Dendritic cell treated with granulocyte-macrophage colony-stimulating factor and Interleukin-4, amounts not matched to agents 40 ng/mL and 50 ng/mL, for 4 days (primary cell): ENCODE data around the gene BAG1.
A peak's percentile ranks its signal among the peaks of the same experiment; 100 is the strongest.

ENCODE experiments used
- H3K27ac Mint-ChIP-seq: one replicate; pipeline ENCODE4 v1.8.0; 2022; ENCODE audit warnings: mild to moderate bottlenecking, mixed read lengths
- H3K27me3 Mint-ChIP-seq: one replicate; pipeline ENCODE4 v1.8.0; 2022; ENCODE audit warnings: mild to moderate bottlenecking, mixed read lengths
- H3K36me3 Mint-ChIP-seq: one replicate; pipeline ENCODE4 v1.8.0; 2022; ENCODE audit warnings: low read depth, mixed read lengths
- H3K4me1 Mint-ChIP-seq: one replicate; pipeline ENCODE4 v1.8.0; 2022; ENCODE audit warnings: low read depth, mixed read lengths
- H3K4me3 Mint-ChIP-seq: one replicate; pipeline ENCODE4 v1.8.0; 2022; ENCODE audit warnings: mild to moderate bottlenecking, moderate library complexity, mixed read lengths
- H3K9me3 Mint-ChIP-seq: one replicate; pipeline ENCODE4 v1.8.0; 2022; ENCODE audit warnings: mixed read lengths
- intact Hi-C: fragments of 100-400 bp; cut with micrococcal nuclease; formaldehyde crosslinking; loops from one replicate; pipeline ENCODE4 v1.15.0; 2022

The BAG1 gene

DNA sequence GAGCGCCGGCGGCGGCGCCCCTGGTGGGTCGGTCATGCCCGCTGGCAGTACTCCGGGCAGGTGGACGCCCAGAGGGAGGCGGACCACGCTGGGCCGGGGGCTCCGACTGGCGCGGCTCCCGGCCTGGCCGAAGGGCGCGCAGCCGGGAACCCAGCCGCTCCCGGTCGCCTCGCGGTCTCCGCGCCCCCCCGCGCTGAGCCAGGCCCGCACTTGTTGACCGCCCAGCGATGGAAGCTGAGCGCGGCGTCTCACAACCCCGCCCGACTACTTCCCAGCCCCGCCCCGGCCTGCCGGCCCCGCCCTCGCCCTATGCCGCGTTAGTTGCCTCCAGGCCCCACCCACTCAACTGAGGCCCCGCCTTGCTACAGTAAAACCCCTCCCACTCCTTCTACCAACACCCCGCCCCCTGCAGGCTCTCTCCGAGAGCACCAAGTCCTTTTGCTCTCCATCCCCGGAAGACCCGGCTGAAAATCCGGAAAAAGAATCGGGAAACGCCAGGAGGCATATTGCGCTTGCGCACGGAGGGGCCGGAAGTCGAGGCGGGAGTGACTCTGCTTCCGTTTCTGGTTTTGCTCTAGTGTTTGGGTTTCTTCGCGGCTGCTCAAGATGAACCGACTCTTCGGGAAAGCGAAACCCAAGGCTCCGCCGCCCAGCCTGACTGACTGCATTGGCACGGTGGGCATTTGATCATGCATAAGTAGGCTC is at the start of gene BAG1, which contains the start of gene CHMP5:
Gene BAG1 (minus strand): TSS at position 236 of the 705 bp plus-strand sequence.
Gene CHMP5 (plus strand): TSS at position 577 of the 705 bp plus-strand sequence. CDS start 30 bp downstream, at position 607.
- no peaks in the 10 kb centered on the region for H3K9me3 Mint-ChIP-seq
- H3K27ac Mint-ChIP-seq = peak within 1 kb of the TSS; percentile 93
- H3K27me3 Mint-ChIP-seq = no peaks in the 10 kb centered on the region
- H3K4me3 Mint-ChIP-seq = peak within 1 kb of the TSS; percentile 84
- H3K4me1 Mint-ChIP-seq = peaks cover 41% of the 10 kb centered on the region
- H3K36me3 Mint-ChIP-seq = peaks cover 86% of the 10 kb centered on the region
- intact Hi-C loops = loop anchor here (1.0 to 2.0 kb wide), 3 partner anchors 36 to 188 kb away; partner anchors contain the start of genes B4GALT1 and SMU1

DNA sequence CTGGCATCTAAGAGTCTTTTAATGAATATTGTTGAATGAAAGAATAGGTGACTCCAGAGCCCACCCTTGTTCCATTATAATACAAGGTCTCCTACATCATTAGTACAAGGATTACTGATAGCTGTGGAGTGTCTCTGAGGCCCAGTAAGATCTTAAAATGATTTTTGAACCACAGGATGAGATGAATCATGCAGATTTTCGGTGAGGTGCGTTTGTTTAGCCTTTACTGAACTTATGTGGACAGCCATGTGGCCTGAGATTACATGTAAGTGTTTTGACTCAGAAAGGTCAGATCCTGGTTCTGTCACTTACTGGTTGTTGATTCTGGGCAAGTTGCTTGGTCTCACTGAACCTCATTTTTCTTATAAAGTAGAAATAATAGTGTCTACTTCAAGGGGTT is 47.4 kb upstream of the BAG1 start:
- Mint-ChIP-seq H3K9me3 (no peaks in the 10 kb centered on the region), H3K27ac (no peak overlapping the region), H3K36me3 (peaks cover 83% of the 10 kb centered on the region), H3K4me1 (no peaks in the 10 kb centered on the region), H3K4me3 (no peak overlapping the region), H3K27me3 (no peaks in the 10 kb centered on the region)
- intact Hi-C loops = no loop called here

DNA sequence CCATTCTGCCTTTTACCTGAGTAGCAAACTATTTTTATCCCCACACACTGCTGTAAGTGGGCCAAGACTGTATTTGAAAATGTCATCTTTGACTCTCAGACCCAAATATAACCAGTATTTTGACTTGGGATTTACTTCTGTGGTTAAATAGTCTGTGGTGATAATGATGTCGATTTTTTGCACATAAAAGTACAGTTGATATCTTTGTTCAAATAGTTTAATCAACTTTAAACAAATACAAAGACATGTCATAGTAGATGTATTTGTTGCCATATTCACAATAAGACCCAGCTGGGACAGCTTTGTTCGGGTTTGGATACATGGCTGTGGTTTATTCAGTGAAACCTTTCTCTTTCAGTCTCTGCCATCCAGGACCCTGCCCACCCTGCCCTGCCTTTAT is 46.2 kb upstream of the BAG1 start:
- Mint-ChIP-seq H3K9me3 (no peaks in the 10 kb centered on the region), H3K27ac (no peak overlapping the region), H3K36me3 (peaks cover 71% of the 10 kb centered on the region), H3K4me3 (no peak overlapping the region), H3K27me3 (no peaks in the 10 kb centered on the region), H3K4me1 (no peaks in the 10 kb centered on the region)
- intact Hi-C loops = no loop called here

DNA sequence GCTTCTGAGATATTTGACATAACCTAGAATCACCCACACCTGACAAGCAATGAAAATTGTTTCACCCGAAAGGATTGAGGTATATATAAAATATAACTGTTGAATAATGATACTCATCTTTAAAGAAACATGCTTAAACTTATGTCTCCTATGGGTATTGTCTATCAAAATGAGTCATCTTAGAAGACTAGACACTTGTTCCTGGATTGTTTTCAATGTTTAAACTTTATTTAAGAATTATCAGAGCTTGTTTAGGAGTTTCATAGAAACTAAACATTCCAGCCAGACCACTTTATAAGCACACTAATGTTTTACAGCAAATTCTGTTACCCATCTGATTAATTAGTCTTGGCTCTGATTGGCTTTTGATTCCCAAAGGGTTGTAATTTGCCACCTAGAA is 45.4 kb upstream of the BAG1 start:
- Mint-ChIP-seq H3K9me3 (no peaks in the 10 kb centered on the region), H3K27ac (no peak overlapping the region), H3K36me3 (peaks cover 62% of the 10 kb centered on the region), H3K4me3 (no peak overlapping the region), H3K4me1 (no peaks in the 10 kb centered on the region), H3K27me3 (no peaks in the 10 kb centered on the region)
- intact Hi-C loops = no loop called here

DNA sequence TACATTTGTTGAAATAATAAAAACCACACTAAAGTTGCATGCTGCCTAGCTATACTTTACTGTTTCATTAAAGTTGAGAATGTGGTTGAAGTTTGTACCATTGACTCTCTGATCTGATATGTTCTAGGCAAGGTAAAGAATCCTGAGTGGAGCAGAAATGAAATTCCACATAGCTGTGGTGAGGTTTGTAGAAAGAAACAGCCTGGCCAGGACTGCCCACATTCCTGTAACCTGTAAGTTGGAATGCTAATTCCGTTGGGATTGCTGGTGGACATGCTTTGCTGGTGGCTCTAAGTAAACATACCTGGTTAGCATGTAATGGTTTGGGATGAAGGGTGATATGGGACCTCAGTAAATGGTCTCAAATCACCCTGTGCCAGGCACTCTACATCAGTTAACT is 42.6 kb upstream of the BAG1 start:
- H3K36me3 Mint-ChIP-seq = peaks cover 34% of the 10 kb centered on the region
- H3K27ac Mint-ChIP-seq = no peak overlapping the region

DNA sequence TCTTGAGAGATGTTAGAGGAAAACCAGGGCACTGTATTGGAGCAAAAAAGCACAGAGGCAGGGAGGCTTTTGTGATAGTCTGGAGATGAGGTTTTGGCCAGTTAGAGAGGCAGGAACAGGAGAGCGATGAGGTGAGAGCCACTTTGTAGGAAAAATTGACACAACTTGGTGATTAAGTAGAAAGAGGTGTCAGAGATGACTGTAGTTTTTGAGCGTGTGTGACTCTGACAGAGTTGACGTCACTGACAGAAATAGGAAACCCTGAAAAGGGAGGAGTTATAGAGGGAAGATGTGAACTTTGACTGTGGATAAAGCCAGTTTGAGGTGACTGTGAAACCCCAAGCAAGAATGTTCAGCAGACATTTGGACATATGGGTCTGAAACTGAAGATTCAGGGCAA is 41.5 kb upstream of the BAG1 start:
- no peaks in the 10 kb centered on the region for H3K9me3 Mint-ChIP-seq
- no peaks in the 10 kb centered on the region for H3K27me3 Mint-ChIP-seq
- H3K4me3 Mint-ChIP-seq = no peak overlapping the region
- H3K4me1 Mint-ChIP-seq = no peaks in the 10 kb centered on the region
- intact Hi-C loops = no loop called here
- peaks cover 27% of the 10 kb centered on the region for H3K36me3 Mint-ChIP-seq
- H3K27ac Mint-ChIP-seq = no peak overlapping the region

More for the DNA sequence above, 42.6 kb upstream of the BAG1 start:
- Mint-ChIP-seq H3K27me3 (no peaks in the 10 kb centered on the region), H3K4me3 (no peak overlapping the region), H3K9me3 (no peaks in the 10 kb centered on the region), H3K4me1 (no peaks in the 10 kb centered on the region)
- intact Hi-C loops = no loop called here

DNA sequence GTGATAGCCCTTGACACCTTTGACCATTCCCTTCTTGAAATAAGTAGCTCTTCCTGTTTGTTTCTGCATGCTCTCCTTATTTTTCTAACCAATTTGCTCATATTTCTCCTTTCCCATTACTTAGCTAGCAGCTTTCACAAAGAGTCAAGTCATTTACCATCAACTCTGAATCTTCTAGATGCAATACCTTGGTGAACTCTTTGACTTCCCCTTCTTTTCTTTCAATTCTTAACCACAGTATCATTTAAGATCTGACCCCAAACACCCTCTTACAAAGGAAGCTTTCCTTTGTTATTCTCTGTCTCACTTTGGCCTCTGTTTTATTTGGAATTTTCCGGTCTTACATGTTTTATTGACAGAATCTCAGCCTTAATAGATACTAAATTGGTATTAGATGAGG is 39.9 kb upstream of the BAG1 start:
- intact Hi-C loops = no loop called here
- Mint-ChIP-seq H3K27me3 (no peaks in the 10 kb centered on the region), H3K36me3 (peaks cover 30% of the 10 kb centered on the region), H3K9me3 (no peaks in the 10 kb centered on the region), H3K4me3 (no peak overlapping the region), H3K27ac (no peak overlapping the region), H3K4me1 (peaks cover 3% of the 10 kb centered on the region)

DNA sequence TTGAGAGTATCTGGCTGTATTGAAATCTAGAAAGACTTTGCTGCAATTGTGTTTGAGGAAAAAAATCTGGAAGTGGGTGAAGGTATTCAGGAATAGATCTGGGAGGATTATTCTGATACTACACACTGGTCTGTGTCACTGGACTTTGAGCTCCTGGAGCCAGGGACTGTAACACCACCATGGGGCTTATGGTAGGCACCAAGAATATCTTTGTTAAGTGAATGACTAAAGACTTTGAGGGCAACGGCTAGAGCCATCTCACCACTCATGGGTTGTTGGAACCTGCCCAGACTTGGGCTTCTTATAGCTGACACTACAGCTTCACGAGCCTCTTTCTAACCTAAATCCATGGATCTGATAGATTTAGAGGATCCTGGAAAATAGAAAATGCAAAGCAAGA is 36.0 kb upstream of the BAG1 start:
- H3K27me3 Mint-ChIP-seq = no peaks in the 10 kb centered on the region
- H3K4me3 Mint-ChIP-seq = no peak overlapping the region
- intact Hi-C loops = no loop called here
- H3K9me3 Mint-ChIP-seq = no peaks in the 10 kb centered on the region
- peaks cover 39% of the 10 kb centered on the region for H3K4me1 Mint-ChIP-seq
- H3K27ac Mint-ChIP-seq = no peak overlapping the region
- H3K36me3 Mint-ChIP-seq = peaks cover 58% of the 10 kb centered on the region

DNA sequence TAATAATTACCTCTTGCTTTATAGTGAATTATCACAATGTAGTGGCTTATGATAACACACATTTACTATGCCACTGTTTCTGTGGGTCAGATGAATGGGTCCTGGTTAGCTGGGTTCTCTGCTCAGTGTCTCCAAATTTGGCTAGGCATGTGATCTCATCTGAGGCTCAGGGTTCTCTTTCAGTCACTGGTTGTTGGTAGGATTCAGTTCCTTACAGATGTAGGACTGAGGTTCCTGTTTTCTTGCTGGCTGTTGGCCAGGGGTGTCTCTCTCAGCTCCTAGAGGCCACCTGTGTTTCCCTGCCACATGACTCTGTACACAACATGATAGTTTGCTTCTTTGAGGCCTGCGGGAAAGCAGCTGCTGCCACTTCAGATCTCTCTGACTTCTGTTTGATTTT is 32.9 kb upstream of the BAG1 start:
- Mint-ChIP-seq H3K9me3 (no peaks in the 10 kb centered on the region), H3K27me3 (no peaks in the 10 kb centered on the region), H3K4me1 (peaks cover 55% of the 10 kb centered on the region), H3K36me3 (peaks cover 87% of the 10 kb centered on the region), H3K4me3 (no peak overlapping the region), H3K27ac (peak overlapping the region; percentile 86)
- intact Hi-C loops = loop anchor here (10.0 kb wide), 1 partner anchor 177 kb away; the partner anchor contains the start of gene NOL6

DNA sequence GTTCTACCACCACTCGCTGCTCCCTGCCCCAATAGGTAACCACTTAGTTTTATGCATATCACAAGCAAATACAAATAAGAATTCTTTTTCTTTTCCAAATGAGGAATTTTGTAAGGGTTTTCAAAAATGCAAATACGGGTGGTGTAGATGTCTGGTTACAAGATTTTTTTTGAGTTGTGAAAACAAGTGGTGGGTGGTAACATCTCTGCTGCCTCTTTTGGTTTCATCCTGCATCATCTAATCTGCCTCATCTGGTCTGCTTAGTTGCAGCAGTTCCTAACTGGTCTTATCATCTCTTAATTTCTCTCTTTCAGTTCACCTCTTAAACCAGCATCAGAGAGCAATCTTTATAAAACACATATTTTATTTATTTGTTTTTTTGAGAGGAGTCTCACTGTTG is 31.1 kb upstream of the BAG1 start:
- Mint-ChIP-seq H3K36me3 (peaks cover 93% of the 10 kb centered on the region), H3K4me3 (no peak overlapping the region), H3K27ac (peak overlapping the region; percentile 86), H3K4me1 (peaks cover 71% of the 10 kb centered on the region), H3K9me3 (no peaks in the 10 kb centered on the region), H3K27me3 (no peaks in the 10 kb centered on the region)
- intact Hi-C loops = loop anchor here (10.0 kb wide), 1 partner anchor 179 kb away; the partner anchor contains the start of gene NOL6

DNA sequence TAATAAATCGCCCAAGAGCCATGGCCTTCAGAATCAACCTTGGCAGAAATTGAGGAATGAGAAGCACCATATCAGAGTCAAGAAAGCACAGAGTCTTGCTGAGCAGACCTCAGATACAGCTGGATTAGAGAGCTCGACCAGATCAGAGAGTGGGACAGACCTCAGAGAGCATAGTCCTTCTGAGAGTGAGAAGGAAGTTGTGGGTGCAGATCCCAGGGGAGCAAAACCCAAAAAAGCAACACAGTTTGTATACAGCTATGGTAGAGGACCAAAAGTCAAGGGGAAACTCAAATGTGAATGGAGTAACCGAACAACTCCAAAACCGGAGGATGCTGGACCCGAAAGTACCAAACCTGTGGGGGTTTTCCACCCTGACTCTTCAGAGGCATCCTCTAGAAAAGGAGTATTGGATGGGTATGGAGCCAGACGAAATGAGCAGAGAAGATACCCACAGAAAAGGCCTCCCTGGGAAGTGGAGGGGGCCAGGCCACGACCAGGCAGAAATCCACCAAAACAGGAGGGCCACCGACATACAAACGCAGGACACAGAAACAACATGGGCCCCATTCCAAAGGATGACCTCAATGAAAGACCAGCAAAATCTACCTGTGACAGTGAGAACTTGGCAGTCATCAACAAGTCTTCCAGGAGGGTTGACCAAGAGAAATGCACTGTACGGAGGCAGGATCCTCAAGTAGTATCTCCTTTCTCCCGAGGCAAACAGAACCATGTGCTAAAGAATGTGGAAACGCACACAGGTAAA is 30.3 kb upstream of the BAG1 start:
- Mint-ChIP-seq H3K9me3 (no peaks in the 10 kb centered on the region), H3K4me1 (peaks cover 71% of the 10 kb centered on the region), H3K4me3 (no peak overlapping the region), H3K27me3 (no peaks in the 10 kb centered on the region), H3K36me3 (peaks cover 93% of the 10 kb centered on the region), H3K27ac (peak overlapping the region; percentile 71)
- intact Hi-C loops = loop anchor here (10.0 kb wide), 1 partner anchor 180 kb away; the partner anchor contains the start of gene NOL6

DNA sequence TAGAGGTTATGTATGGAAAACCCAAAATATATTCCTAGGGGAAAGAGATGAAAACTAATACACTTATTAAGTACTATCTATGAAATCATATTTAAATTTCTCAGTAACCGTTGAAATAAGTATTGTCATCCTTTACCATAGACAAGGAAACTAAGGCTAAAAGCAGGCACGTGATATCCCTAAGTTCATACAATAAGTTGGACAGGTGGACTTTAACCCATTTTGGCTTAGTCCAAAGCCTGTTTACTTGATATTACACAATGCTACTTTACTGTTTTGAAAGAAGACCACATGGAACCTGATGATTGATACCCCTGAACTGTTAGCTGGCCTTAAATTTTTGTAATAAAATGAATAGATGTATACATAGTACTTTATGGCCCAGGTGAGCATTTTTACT is 29.3 kb upstream of the BAG1 start:
- Mint-ChIP-seq H3K27ac (no peak overlapping the region), H3K4me1 (peaks cover 62% of the 10 kb centered on the region), H3K4me3 (no peak overlapping the region), H3K36me3 (peaks cover 82% of the 10 kb centered on the region), H3K9me3 (no peaks in the 10 kb centered on the region), H3K27me3 (no peaks in the 10 kb centered on the region)
- intact Hi-C loops = loop anchor here (10.0 kb wide), 1 partner anchor 181 kb away; the partner anchor contains the start of gene NOL6

DNA sequence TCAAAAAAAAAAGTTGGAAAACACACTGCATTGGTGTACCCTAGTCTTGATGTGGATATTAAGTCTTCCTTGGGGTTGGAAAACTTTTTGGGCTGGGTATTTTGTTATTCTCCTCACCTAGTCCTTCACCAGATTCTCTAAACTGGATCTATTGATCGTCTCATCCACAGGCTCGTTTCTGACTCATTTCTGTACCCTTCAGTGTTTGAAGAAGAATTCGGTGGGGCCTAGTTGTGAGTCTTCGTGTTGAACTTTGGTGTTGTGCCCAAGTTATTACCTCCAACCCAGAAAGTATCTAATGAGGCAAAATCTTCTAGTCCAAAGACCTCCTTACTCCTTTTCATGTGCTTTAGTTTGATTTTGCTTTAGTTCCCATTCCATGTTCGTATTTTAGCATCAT is 27.4 kb upstream of the BAG1 start:
- Mint-ChIP-seq H3K27me3 (no peaks in the 10 kb centered on the region), H3K36me3 (peaks cover 63% of the 10 kb centered on the region), H3K9me3 (no peaks in the 10 kb centered on the region), H3K4me3 (peak overlapping the region; percentile 96), H3K4me1 (peaks cover 43% of the 10 kb centered on the region), H3K27ac (peak overlapping the region; percentile 100)
- intact Hi-C loops = loop anchor here (10.0 kb wide), 1 partner anchor 183 kb away; the partner anchor contains the start of gene NOL6

DNA sequence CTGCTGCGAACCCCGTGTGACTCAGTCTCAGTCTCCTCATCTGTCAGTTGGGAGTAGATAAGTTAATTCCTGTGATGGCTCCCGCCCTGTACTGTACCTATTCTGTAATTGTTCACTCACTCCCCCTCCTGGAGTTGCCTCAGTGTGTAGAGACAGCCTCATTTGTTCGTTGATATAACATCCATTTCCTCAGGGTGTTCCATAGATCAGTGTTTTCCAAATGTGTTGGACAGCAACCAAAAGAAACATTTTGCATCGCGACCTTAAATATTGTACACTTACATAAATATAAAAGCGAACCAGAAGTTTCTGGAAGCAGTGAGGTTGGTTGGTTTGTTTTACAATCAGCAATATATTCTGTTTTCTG is 26.5 kb upstream of the BAG1 start:
- Mint-ChIP-seq H3K36me3 (peaks cover 58% of the 10 kb centered on the region), H3K27ac (peak overlapping the region; percentile 100), H3K9me3 (no peaks in the 10 kb centered on the region), H3K4me3 (peak overlapping the region; percentile 96), H3K4me1 (peaks cover 34% of the 10 kb centered on the region), H3K27me3 (no peaks in the 10 kb centered on the region)
- intact Hi-C loops = loop anchor here (10.0 kb wide), 1 partner anchor 184 kb away; the partner anchor contains the start of gene NOL6
